Right atrium auricular region (tissue), 2 donors: ENCODE measurements around the gene RTL1. TPM values are rescaled to one million over a fixed set of nuclear protein-coding genes. Genes with fewer than 3 reads are reported as not detected.

Experiments
- DNase-seq: peaks from one replicate; pipeline ENCODE4 v3.0.0-alpha.2; 2019; ENCODE audit warnings: low spot score
- H3K27ac ChIP-seq, 2 donors: fragments of 200-600 bp; sonication (generic); 1 replicate in 1 of 2; 2 replicates in 1 of 2; pipeline ENCODE4 v1.5.1; 2016 to 2019
- H3K27me3 ChIP-seq, 2 donors: fragments of 200-600 bp; sonication (generic); one replicate each; pipeline versions ENCODE4 v1.5.1 to v1.6.0; 2017 to 2019
- H3K36me3 ChIP-seq: fragments of 200-600 bp; sonication (generic); one replicate; pipeline ENCODE4 v1.5.1; 2016
- H3K4me1 ChIP-seq, 2 donors: fragments of 200-600 bp; sonication (generic); one replicate each; pipeline versions ENCODE4 v1.5.1 to v1.6.0; 2017 to 2019
- H3K4me3 ChIP-seq, 2 donors: fragments of 200-600 bp; sonication (generic); 1 replicate in 1 of 2; 2 replicates in 1 of 2; pipeline ENCODE4 v1.5.1; 2017 to 2019; ENCODE audit warnings: mild to moderate bottlenecking in 1 of 2, moderate library complexity in 1 of 2
- H3K9me3 ChIP-seq, 2 donors: fragments of 200-600 bp; sonication (generic); one replicate each; pipeline ENCODE4 v1.5.1; 2019
- CTCF ChIP-seq, 2 donors: fragments of 200-600 bp; sonication (generic); IDR thresholded peaks; one replicate each; pipeline ENCODE4 v1.5.1; 2019; ENCODE audit warnings: antibody characterized with exemption in 2 of 2
- total RNA-seq, 2 donors: library from RNA; depleted of rRNA; stranded (reverse); fragments of >200 nt; gene quantifications; one replicate each; pipeline ENCODE4 v1.1.0, GENCODE V29; 2016

The RTL1 gene
- total RNA-seq, 2 donors from 2014 or later, result not detected

GRCh38 chr14:100867631-100868315, 35.7 kb downstream of the RTL1 start:
- Histone ChIP-seq H3K36me3 (no peaks in the 10 kb centered on the region), H3K4me3 (no peak overlapping the region), H3K9me3 (no peaks in the 10 kb centered on the region), H3K27ac (no peak overlapping the region), H3K4me1 (no peaks in the 10 kb centered on the region), H3K27me3 (no peaks in the 10 kb centered on the region)
- TF ChIP-seq CTCF (IDR thresholded peaks at IDR 0.05), result no peak
- no peak for DNase-seq

DNA sequence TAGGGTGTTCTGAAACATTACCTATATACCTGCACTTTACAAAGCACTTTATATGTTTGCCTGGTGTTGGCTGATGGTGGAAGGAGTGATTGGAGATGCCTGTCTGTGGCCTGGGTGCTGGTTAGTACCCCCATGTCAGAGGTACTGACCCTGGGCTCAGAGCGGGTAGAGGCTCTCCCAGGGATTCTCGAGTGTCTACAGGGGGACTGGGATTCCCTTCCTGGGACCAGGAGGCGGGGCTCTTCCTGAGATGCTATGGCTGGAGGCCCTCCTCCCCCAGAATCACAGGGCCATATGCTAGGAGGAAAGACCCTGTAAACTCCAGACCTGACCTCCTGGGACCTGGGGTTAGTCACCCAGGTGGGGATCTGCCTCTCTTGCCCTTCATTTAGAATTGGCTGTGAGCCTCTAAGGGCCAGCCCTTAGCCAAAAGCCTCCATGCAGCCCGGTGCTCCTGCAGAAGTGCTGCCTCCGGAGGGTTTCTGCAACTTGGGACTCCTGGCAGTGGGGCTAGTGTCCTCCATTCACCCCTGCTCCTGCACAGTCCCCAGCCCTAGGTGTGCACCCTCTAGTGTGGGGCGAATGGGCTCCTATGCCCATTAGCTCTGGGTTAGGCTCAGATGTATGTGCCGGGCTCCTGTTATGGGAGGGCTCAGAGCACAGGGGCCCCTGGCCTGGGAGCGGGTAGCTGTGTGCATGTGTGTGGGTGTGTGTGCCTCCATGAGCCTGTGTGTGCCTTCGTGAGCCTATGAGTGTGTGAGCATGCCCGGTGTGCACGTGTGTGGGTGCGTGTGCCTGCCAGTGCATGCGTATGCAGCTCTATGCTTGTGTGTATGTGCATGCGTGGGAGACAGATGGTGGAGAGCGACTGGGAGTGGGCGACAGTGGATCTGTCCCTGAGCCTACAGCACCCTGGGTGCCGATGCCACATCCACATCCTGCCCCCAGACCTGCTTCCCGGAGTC, 36.6 kb downstream of the RTL1 start:
- Histone ChIP-seq H3K4me3 (no peak overlapping the region), H3K27me3 (no peaks in the 10 kb centered on the region), H3K4me1 (no peaks in the 10 kb centered on the region), H3K36me3 (no peaks in the 10 kb centered on the region), H3K27ac (no peak overlapping the region), H3K9me3 (no peaks in the 10 kb centered on the region)
- DNase-seq, result no peak
- no peak for TF ChIP-seq CTCF (IDR thresholded peaks at IDR 0.05)

GRCh38 chr14:100865682-100866591, 37.6 kb downstream of the RTL1 start:
- Histone ChIP-seq H3K9me3 (no peaks in the 10 kb centered on the region), H3K4me3 (no peak overlapping the region), H3K27ac (no peak overlapping the region), H3K36me3 (no peaks in the 10 kb centered on the region), H3K4me1 (no peaks in the 10 kb centered on the region), H3K27me3 (no peaks in the 10 kb centered on the region)
- TF ChIP-seq CTCF (IDR thresholded peaks at IDR 0.05), result no peak
- no peak for DNase-seq

DNA sequence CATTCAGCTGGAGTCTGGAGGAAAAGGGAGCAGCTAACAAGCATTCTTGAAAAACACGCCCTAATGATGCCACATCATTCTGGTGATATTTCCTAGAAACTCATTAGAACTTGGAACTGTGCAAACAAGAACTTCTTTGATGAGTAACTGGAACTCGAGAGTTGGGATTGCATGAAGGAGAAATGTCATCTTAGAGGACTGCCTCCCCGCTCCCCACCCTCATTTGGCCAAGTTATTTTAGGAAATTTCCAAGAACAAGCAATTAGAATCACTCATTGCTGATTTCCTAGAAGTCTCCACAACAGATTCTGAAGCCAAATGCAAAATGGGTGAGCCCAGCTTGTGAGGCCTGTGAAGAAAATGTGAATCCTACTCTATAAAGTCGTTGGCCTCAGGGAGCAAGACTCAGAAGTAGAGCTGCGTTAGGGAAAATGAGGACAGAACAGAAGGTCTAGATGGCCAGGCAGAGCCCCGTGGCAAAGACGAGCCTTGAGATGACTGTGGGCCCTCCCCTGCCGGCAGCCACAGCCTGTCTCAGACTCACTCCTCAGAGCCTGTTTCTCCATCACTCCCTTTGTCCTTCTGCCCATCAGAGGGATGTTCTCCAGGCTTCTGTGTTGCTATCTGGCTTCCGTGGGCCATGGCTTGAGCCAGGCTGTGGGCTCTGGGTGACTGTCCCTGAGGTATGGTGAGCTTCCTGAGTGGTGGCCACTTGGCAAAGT, 38.4 kb downstream of the RTL1 start:
- DNase-seq, result no peak
- Histone ChIP-seq H3K27me3 (no peaks in the 10 kb centered on the region), H3K36me3 (no peaks in the 10 kb centered on the region), H3K4me1 (no peaks in the 10 kb centered on the region), H3K9me3 (no peaks in the 10 kb centered on the region), H3K27ac (no peak overlapping the region), H3K4me3 (no peak overlapping the region)
- TF ChIP-seq CTCF (IDR thresholded peaks at IDR 0.05), result no peak

GRCh38 chr14:100864206-100864605, 39.3 kb downstream of the RTL1 start:
- no peak overlapping the region for H3K4me3 ChIP-seq
- no peaks in the 10 kb centered on the region for H3K4me1 ChIP-seq
- TF ChIP-seq CTCF (IDR thresholded peaks at IDR 0.05), result no peak
- H3K27me3 ChIP-seq, result no peaks in the 10 kb centered on the region
- H3K27ac ChIP-seq, result no peak overlapping the region
- H3K9me3 ChIP-seq, result no peaks in the 10 kb centered on the region
- no peaks in the 10 kb centered on the region for H3K36me3 ChIP-seq
- DNase-seq, result no peak
